Left lung (tissue), 10 donors: ENCODE measurements around the gene SMCR8. TPM values are rescaled to one million over a fixed set of nuclear protein-coding genes. Genes with fewer than 3 reads are reported as not detected.
"Not testable (repeated sequence)": the region's sequence is repeated elsewhere in the genome, so short reads cannot be mapped to it uniquely, and the experiment has no call there.

Source experiments
- ATAC-seq: fragments of 200-7000 bp; cut with Tn5 transposase; one replicate; pipeline ENCODE4 v1.9.1; 2020; ENCODE audit warnings: moderate library complexity
- DNase-seq, 4 donors: peaks; one replicate each; pipeline ENCODE4 v3.0.0-alpha.2; 2013 to 2020
- H3K27ac ChIP-seq, 2 donors: fragments of 200-600 bp; sonication (generic) in 1 of 2; one replicate each; pipeline versions ENCODE4 v1.5.0 to v1.8.0; 2020 to 2021
- H3K27me3 ChIP-seq, 2 donors: fragments of 200-600 bp; sonication (generic) in 1 of 2; one replicate each; pipeline versions ENCODE4 v1.5.0 to v1.8.0; 2020 to 2021
- H3K36me3 ChIP-seq, 2 donors: fragments of 200-600 bp; sonication (generic) in 1 of 2; one replicate each; pipeline versions ENCODE4 v1.5.0 to v1.8.0; 2020 to 2021
- H3K4me1 ChIP-seq, 2 donors: fragments of 200-600 bp; one replicate each; pipeline ENCODE4 v1.8.0; 2021
- H3K4me3 ChIP-seq, 2 donors: fragments of 200-600 bp; sonication (generic) in 1 of 2; one replicate each; pipeline versions ENCODE4 v1.5.0 to v1.8.0; 2020 to 2021; ENCODE audit warnings: mild to moderate bottlenecking in 1 of 2
- H3K9me3 ChIP-seq, 2 donors: fragments of 200-600 bp; sonication (generic) in 1 of 2; one replicate each; pipeline versions ENCODE4 v1.5.0 to v1.8.0; 2020 to 2021
- CTCF ChIP-seq, 2 donors: fragments of 200-600 bp; sonication (generic) in 1 of 2; IDR thresholded peaks; one replicate each; pipeline versions ENCODE4 v1.5.0 to v1.8.0; 2021; ENCODE audit warnings: antibody characterized with exemption in 2 of 2
- intact Hi-C, 2 donors: fragments of 100-400 bp; cut with DNase I; formaldehyde crosslinking; loops; one replicate each; pipeline versions ENCODE4 v1.11.2 to v1.14.2; 2022
- microRNA-seq, 2 donors: library from miRNA; unstranded; fragments of <30 nt; microRNA quantifications; one replicate each; pipeline ENCODE4, GENCODE V29; 2019
- polyA plus RNA-seq, 6 donors: library from polyadenylated mRNA; unstranded; fragments of 120-200 nt; gene quantifications; one replicate each; pipeline ENCODE4 v1.2.1, GENCODE V29; 2013; ENCODE audit not compliant: insufficient read length in 6 of 6
- total RNA-seq, 2 donors: library from RNA; stranded (reverse); fragmentation: NEBNext Ultra II Directional; extraction: Animal tissue kit (Norgen Biotek cat#: 25700); gene quantifications; one replicate each; pipeline ENCODE4 v1.2.1, GENCODE V29; 2021
- donor health status: DM: no; HTN: yes; CAD: no.
- donor health status: DM: no; HTN: no; CAD: no.

The SMCR8 gene
- total and polyA plus RNA-seq, 8 donors: 12.0 to 23.4 (median 13.2) TPM

- intact Hi-C loops: no loop called here
- no peak overlapping the region for H3K4me3 ChIP-seq
These were observed 53.9 kb downstream of the SMCR8 start for GRCh38 chr17:18368946-18369345.

GRCh38 chr17:18370761-18371160, 55.7 kb downstream of the SMCR8 start:
- H3K27me3 ChIP-seq: peaks cover 0 to 14% of the 10 kb centered on the region in 2 donors
- no peak overlapping the region for H3K27ac ChIP-seq

More at GRCh38 chr17:18368946-18369345, 53.9 kb downstream of the SMCR8 start:
- Histone ChIP-seq H3K27me3 (peaks cover 0 to 14% of the 10 kb centered on the region in 2 donors), H3K36me3 (no peaks in the 10 kb centered on the region), H3K9me3 (no peaks in the 10 kb centered on the region), H3K4me1 (peaks cover 0 to 2% of the 10 kb centered on the region in 2 donors), H3K27ac (no peak overlapping the region)
- no peak for TF ChIP-seq CTCF (IDR thresholded peaks at IDR 0.05)
- no peak for ATAC-seq
- DNase-seq: no peak

GRCh38 chr17:18371455-18371854, 56.4 kb downstream of the SMCR8 start:
- no peak for TF ChIP-seq CTCF (IDR thresholded peaks at IDR 0.05)
- no peak for ATAC-seq
- H3K36me3 ChIP-seq: no peaks in the 10 kb centered on the region
- DNase-seq: no peak
- H3K27me3 ChIP-seq: peaks cover 0 to 14% of the 10 kb centered on the region in 2 donors
- H3K9me3 ChIP-seq: peaks cover 0 to 6% of the 10 kb centered on the region in 2 donors
- no peak overlapping the region for H3K27ac ChIP-seq
- intact Hi-C loops: no loop called here
- H3K4me1 ChIP-seq: no peaks in the 10 kb centered on the region
- H3K4me3 ChIP-seq: no peak overlapping the region

More at GRCh38 chr17:18370761-18371160, 55.7 kb downstream of the SMCR8 start:
- Histone ChIP-seq H3K9me3 (peaks cover 0 to 6% of the 10 kb centered on the region in 2 donors), H3K36me3 (no peaks in the 10 kb centered on the region), H3K4me1 (no peaks in the 10 kb centered on the region), H3K4me3 (no peak overlapping the region)
- ATAC-seq (no peak), DNase-seq (no peak)
- TF ChIP-seq CTCF (IDR thresholded peaks at IDR 0.05): no peak
- intact Hi-C loops: no loop called here

GRCh38 chr17:18373181-18373580, 58.1 kb downstream of the SMCR8 start:
- H3K4me3 ChIP-seq, DNase-seq, intact Hi-C loops, ATAC-seq, H3K27ac ChIP-seq, H3K9me3 ChIP-seq, H3K36me3 ChIP-seq: not testable (repeated sequence)
- H3K4me1 ChIP-seq: peaks cover 0 to 15% of the 10 kb centered on the region in 2 donors
- peaks cover 0 to 14% of the 10 kb centered on the region in 2 donors for H3K27me3 ChIP-seq

GRCh38 chr17:18374216-18374615, 59.1 kb downstream of the SMCR8 start:
- DNase-seq (no peak), ATAC-seq (no peak)
- Histone ChIP-seq H3K9me3 (peaks cover 0 to 6% of the 10 kb centered on the region in 2 donors), H3K4me1 (peaks cover 0 to 15% of the 10 kb centered on the region in 2 donors), H3K27ac (no peak overlapping the region), H3K36me3 (no peaks in the 10 kb centered on the region), H3K4me3 (no peak overlapping the region), H3K27me3 (peaks cover 0 to 11% of the 10 kb centered on the region in 2 donors)
- intact Hi-C loops: no loop called here
- TF ChIP-seq CTCF (IDR thresholded peaks at IDR 0.05): no peak

Small RNA genes lying within 50 kb of the gene (microRNA-seq; reads per million reads assigned to microRNA genes)
- 0 reads per million in 2 donors for gene MIR6778

Other genes starting within 250 kb of the SMCR8 start
- gene DRG2, start 227.3 kb upstream of the SMCR8 start, total RNA-seq: 10 to 100 TPM; 30.1 to 32.9 TPM
- 10 to 100 TPM; 38.2 to 48.2 (median 38.4) TPM for gene DRG2, start 227.3 kb upstream of the SMCR8 start, polyA plus RNA-seq
- gene MYO15A, start 206.5 kb upstream of the SMCR8 start, total RNA-seq: 1 to 10 TPM; 1.3 to 1.6 TPM
- gene MYO15A, start 206.5 kb upstream of the SMCR8 start, polyA plus RNA-seq: 1 to 10 TPM; 1.7 to 3.2 (median 2.9) TPM
- 10 to 100 TPM; 87.6 to 99.6 TPM for gene ALKBH5, start 131.5 kb upstream of the SMCR8 start, total RNA-seq
- 10 to 100 TPM; 53.6 to 68.2 (median 59.8) TPM for gene ALKBH5, start 131.5 kb upstream of the SMCR8 start, polyA plus RNA-seq
- 10 to 100 TPM; 14.4 to 17.8 TPM for gene LLGL1, start 89.7 kb upstream of the SMCR8 start, total RNA-seq
- 10 to 100 TPM; 28.4 to 40.9 (median 36.9) TPM for gene LLGL1, start 89.7 kb upstream of the SMCR8 start, polyA plus RNA-seq
- gene FLII, start 56.6 kb upstream of the SMCR8 start, total RNA-seq: 100 to 1,000 TPM; 313 to 381 TPM
- gene FLII, start 56.6 kb upstream of the SMCR8 start, polyA plus RNA-seq: 100 to 1,000 TPM; 124 to 158 (median 142) TPM
- gene MIEF2, start 54.6 kb upstream of the SMCR8 start, total RNA-seq: 10 to 100 TPM in 1 of 2 donors, 1 to 10 TPM in 1; 9.0 to 16.3 TPM
- 10 to 100 TPM in 4 of 6 donors, 1 to 10 TPM in 2; 8.3 to 12.5 (median 11.1) TPM for gene MIEF2, start 54.6 kb upstream of the SMCR8 start, polyA plus RNA-seq
- gene TOP3A, start 299 bp upstream of the SMCR8 start, total RNA-seq: 10 to 100 TPM; 24.7 to 43.8 TPM
- gene TOP3A, start 299 bp upstream of the SMCR8 start, polyA plus RNA-seq: 10 to 100 TPM; 47.6 to 65.1 (median 52.3) TPM
- gene SHMT1, start 48.3 kb downstream of the SMCR8 start, total RNA-seq: 10 to 100 TPM; 38.1 to 45.3 TPM
- gene SHMT1, start 48.3 kb downstream of the SMCR8 start, polyA plus RNA-seq: 10 to 100 TPM; 23.3 to 27.8 (median 26.1) TPM
- gene EVPLL, start 62.5 kb downstream of the SMCR8 start, total RNA-seq: 1 to 10 TPM; 2.3 to 3.1 TPM
- 1 to 10 TPM in 1 of 6 donors, under 1 TPM in 5; 0.26 to 1.3 (median 0.74) TPM for gene EVPLL, start 62.5 kb downstream of the SMCR8 start, polyA plus RNA-seq
- gene LGALS9C, start 161.5 kb downstream of the SMCR8 start, total RNA-seq: under 1 TPM in 1 of 2 donors, not detected in 1; 0.45 TPM
- under 1 TPM in 2 of 6 donors, not detected in 4; 0.13 to 0.17 TPM for gene LGALS9C, start 161.5 kb downstream of the SMCR8 start, polyA plus RNA-seq